Right lobe of liver (tissue), 4 donors: ENCODE measurements around the gene YTHDF2.

ENCODE experiments used
- CTCF ChIP-seq, 4 donors: fragments of 200-600 bp in 3 of 4; fragments of 450-650 bp in 1 of 4; IDR thresholded peaks; one replicate each; pipeline versions ENCODE4 v1.5.1 to v1.8.0; 2016 to 2022; ENCODE audit warnings: antibody characterized with exemption in 4 of 4, mild to moderate bottlenecking in 2 of 4
- POLR2A ChIP-seq: fragments of 450-650 bp; IDR thresholded peaks from one replicate; pipeline ENCODE4 v1.6.1; 2017; ENCODE audit warnings: antibody characterized with exemption, mild to moderate bottlenecking
- donor health status: DM: no; HTN: no; CAD: no.
- donor health status: DM: no; HTN: no; CAD: no.
- donor health status: DM: no; HTN: yes; CAD: no.

GRCh38 chr1:28718586-28719331 lies 18.0 kb upstream of the YTHDF2 start:
- TF ChIP-seq POLR2A, result no peak
- TF ChIP-seq CTCF (IDR thresholded peaks at IDR 0.05), result no peak
